SK-N-SH (cell line): ENCODE results near the gene LMNB1. TPM values are rescaled to one million over a fixed set of nuclear protein-coding genes. Genes with fewer than 3 reads are reported as not detected.

Experiments used
- CTCF ChIA-PET: fragments of 300-600, 350-600 bp; formaldehyde crosslinking; extraction: SDS; loops from one replicate; lab custom pipeline; 2021; lab: Yijun Ruan, JAX
- POLR2A ChIA-PET: fragments of 350-600 bp; sonication (Branson Sonifier 250); formaldehyde crosslinking; extraction: SDS; loops from one replicate; lab custom pipeline; 2020; ENCODE audit warnings: antibody characterized with exemption, inconsistent platforms; lab: Yijun Ruan, JAX
- DNase-seq: peaks from one replicate; pipeline ENCODE4 v3.0.0; 2012
- H2AFZ ChIP-seq: fragments of 200-600 bp; sonication (generic); 2 replicates; pipeline ENCODE4 v1.8.1; 2016; ENCODE audit warnings: antibody characterized with exemption, mild to moderate bottlenecking, low read depth
- H3F3A ChIP-seq: fragments of 200-600 bp; sonication (generic); replicated peaks from 2 replicates; pipeline ENCODE3; 2016; ENCODE audit warnings: antibody characterized with exemption, mild to moderate bottlenecking; ENCODE audit not compliant: insufficient read depth
- H3K27ac ChIP-seq, 2 experiments: fragments of 200-500 bp in 1 of 2; fragments of 200-600 bp in 1 of 2; sonication (Bioruptor generic) in 1 of 2; sonication (generic), shearing (Covaris generic) in 1 of 2; 2 replicates each; pipeline versions ENCODE4 v1.5.1 to v1.6.1; 2014 to 2016; ENCODE audit warnings: low read depth in 2 of 2, inconsistent platforms in 1 of 2, low read length in 1 of 2, mild to moderate bottlenecking in 1 of 2, mixed read lengths in 1 of 2
- H3K27me3 ChIP-seq: fragments of 200-600 bp; sonication (generic), shearing (Covaris generic); 2 replicates; pipeline ENCODE4 v1.6.1; 2016; ENCODE audit warnings: mixed run types; ENCODE audit not compliant: insufficient read depth
- H3K36me3 ChIP-seq, 2 experiments: fragments of 200-500 bp in 1 of 2; fragments of 200-600 bp in 1 of 2; sonication (Bioruptor generic) in 1 of 2; sonication (generic) in 1 of 2; replicated peaks in 1 of 2; 2 replicates each; pipeline versions ENCODE3 to v1.5.1; 2014 to 2016; ENCODE audit warnings: low read length in 1 of 2, mild to moderate bottlenecking in 1 of 2; ENCODE audit not compliant: insufficient read depth in 2 of 2, control insufficient read depth in 1 of 2
- H3K4me1 ChIP-seq, 2 experiments: fragments of 200-500 bp in 1 of 2; fragments of 200-600 bp in 1 of 2; sonication (Bioruptor generic) in 1 of 2; sonication (generic), shearing (Covaris generic) in 1 of 2; 2 replicates each; pipeline versions ENCODE4 v1.5.1 to v1.6.1; 2014 to 2016; ENCODE audit warnings: low read depth in 1 of 2, low read length in 1 of 2, mixed run types in 1 of 2; ENCODE audit not compliant: insufficient read depth in 2 of 2, control insufficient read depth in 1 of 2
- H3K4me2 ChIP-seq: fragments of 200-600 bp; sonication (generic), shearing (Covaris generic); 2 replicates; pipeline ENCODE4 v1.6.1; 2017; ENCODE audit warnings: mixed run types
- H3K4me3 ChIP-seq, 2 experiments: fragments of 200-500 bp in 1 of 2; fragments of 200-600 bp in 1 of 2; sonication (Bioruptor generic) in 1 of 2; sonication (generic), shearing (Covaris generic) in 1 of 2; 2 replicates each; pipeline versions ENCODE4 v1.5.1 to v1.8.1; 2014 to 2016; ENCODE audit warnings: low read depth in 2 of 2, inconsistent platforms in 1 of 2, low read length in 1 of 2, mild to moderate bottlenecking in 1 of 2, mixed read lengths in 1 of 2, moderate library complexity in 1 of 2
- H3K79me2 ChIP-seq: fragments of 200-600 bp; sonication (generic); 2 replicates; pipeline ENCODE4 v1.8.1; 2017; ENCODE audit warnings: mild to moderate bottlenecking; ENCODE audit not compliant: insufficient read depth
- H3K9ac ChIP-seq: fragments of 200-600 bp; sonication (generic); 2 replicates; pipeline ENCODE4 v1.6.1; 2017; ENCODE audit warnings: mixed run types
- H3K9me2 ChIP-seq: fragments of 200-600 bp; sonication (generic); 2 replicates; pipeline ENCODE4 v1.6.1; 2017; ENCODE audit warnings: mixed run types
- H3K9me3 ChIP-seq: fragments of 200-600 bp; sonication (generic); 2 replicates; pipeline ENCODE4 v1.6.1; 2017; ENCODE audit warnings: mixed run types, mild to moderate bottlenecking, moderate library complexity
- H4K20me1 ChIP-seq: fragments of 200-600 bp; sonication (generic); 2 replicates; pipeline ENCODE4 v1.6.1; 2017; ENCODE audit warnings: mild to moderate bottlenecking, mixed run types; ENCODE audit not compliant: insufficient read depth
- ELF1 ChIP-seq: IDR thresholded peaks from 2 replicates; pipeline ENCODE4 v1.4.0; 2012
- EZH2phosphoT487 ChIP-seq: fragments of 200-600 bp; sonication (generic); IDR thresholded peaks from 2 replicates; pipeline ENCODE4 v1.6.1; 2017; ENCODE audit warnings: low read depth, mixed run types, mild to moderate bottlenecking, antibody characterized with exemption, moderate library complexity, borderline replicate concordance
- FOSL2 ChIP-seq: IDR thresholded peaks from 2 replicates; pipeline ENCODE4 v1.4.0; 2012; ENCODE audit warnings: low read depth, mild to moderate bottlenecking, moderate library complexity, borderline replicate concordance
- JUND ChIP-seq: IDR thresholded peaks from 2 replicates; pipeline ENCODE4 v1.4.0; 2012
- NRF1 ChIP-seq: IDR thresholded peaks from 2 replicates; pipeline ENCODE4 v1.6.1; 2012; ENCODE audit warnings: low read depth, mild to moderate bottlenecking, low read length
- POLR2AphosphoS5 ChIP-seq: IDR thresholded peaks from 2 replicates; pipeline ENCODE4 v1.6.1; 2012; ENCODE audit warnings: low read depth, low read length
- RAD21 ChIP-seq: IDR thresholded peaks from 2 replicates; pipeline ENCODE4 v1.6.1; 2012; ENCODE audit warnings: mild to moderate bottlenecking, low read length
- RCOR1 ChIP-seq: fragments of 150-350 bp; IDR thresholded peaks from 2 replicates; pipeline ENCODE4 v1.6.1; 2017; ENCODE audit warnings: antibody characterized with exemption, low read length
- SIN3A ChIP-seq: IDR thresholded peaks from 2 replicates; pipeline ENCODE4 v1.6.1; 2012; ENCODE audit warnings: low read depth, mild to moderate bottlenecking, low read length, moderate library complexity, borderline replicate concordance
- YY1 ChIP-seq: IDR thresholded peaks from 2 replicates; pipeline ENCODE4 v1.4.0; 2012; ENCODE audit warnings: low read depth, mild to moderate bottlenecking
- WGBS: methylation state at CpG from one replicate; pipeline ENCODE4 v1.1.6; 2017; ENCODE audit warnings: low lambda C conversion rate; 5-methylcytosine and 5-hydroxymethylcytosine counted together
- polyA plus RNA-seq, 3 experiments: library from polyadenylated mRNA; depleted of rRNA; stranded (reverse); fragments of >200 nt; gene quantifications; 2 replicates each; pipeline ENCODE4 v1.2.3, GENCODE V29; 2012
- TF ChIP-seq, protein P1 (sequence below): IDR thresholded peaks from 2 replicates; pipeline ENCODE4 v1.6.1; 2012; ENCODE audit warnings: mild to moderate bottlenecking, low read depth, low read length, moderate library complexity
- TF ChIP-seq, protein P2 (sequence below): IDR thresholded peaks from 2 replicates; pipeline ENCODE4 v1.4.0; 2012; ENCODE audit warnings: low read depth
- TF ChIP-seq, protein P3 (sequence below): IDR thresholded peaks from 2 replicates; pipeline ENCODE4; 2012

The LMNB1 gene
- polyA plus RNA-seq, 1 of the 3 experiments (the other 2 are of a cell fraction), result 34.9 TPM

DNA sequence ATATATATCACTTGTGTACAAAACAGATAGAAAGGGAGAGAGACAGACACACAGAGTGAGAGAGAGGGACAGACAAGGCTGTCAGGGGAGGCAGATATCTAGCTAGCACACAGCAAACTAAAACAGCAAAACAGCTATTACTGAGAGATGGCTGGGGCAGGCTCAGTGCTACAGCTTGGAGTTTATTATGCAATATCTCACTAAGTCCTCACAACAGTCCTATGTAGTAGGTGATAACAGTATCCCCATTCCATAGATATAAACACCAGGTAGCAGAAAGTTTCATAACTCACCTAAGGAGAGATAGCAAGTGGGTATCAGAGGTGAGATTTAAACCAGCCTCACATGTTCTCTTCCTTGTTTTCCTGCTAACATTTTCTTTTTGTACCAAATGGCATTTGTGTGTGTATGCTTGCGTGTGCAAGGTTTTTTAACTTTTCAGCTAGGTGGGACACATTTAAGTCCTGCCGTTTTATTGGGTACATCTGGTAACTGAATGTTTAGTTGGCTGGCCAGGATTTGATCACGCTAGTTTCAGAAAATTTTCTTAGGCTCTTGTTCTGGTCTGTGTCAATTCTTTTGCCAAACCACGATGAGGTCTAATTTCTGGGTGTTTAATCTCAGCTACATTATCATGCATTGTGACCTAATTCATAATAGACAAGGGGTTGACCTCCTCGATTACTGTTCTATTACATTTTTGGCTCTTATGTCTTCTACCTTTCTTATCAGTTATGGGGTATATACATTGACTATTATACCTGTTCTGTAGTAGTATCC is 105.1 kb downstream of the LMNB1 start:
- Histone ChIP-seq H3K27me3 (no peaks in the 10 kb centered on the region), H3K9me2 (no peaks in the 10 kb centered on the region), H3K36me3 (peaks cover 0 to 5% of the 10 kb centered on the region in 2 experiments), H3K4me2 (no peak overlapping the region), H2AFZ (no peak overlapping the region), H3K9me3 (no peaks in the 10 kb centered on the region), H3K4me3 (no peak overlapping the region), H3K4me1 (peaks cover 3% of the 10 kb centered on the region in 2 experiments; a peak in 2 of 4 replicates), H3F3A (peaks cover 5% of the 10 kb centered on the region), H3K27ac (no peak overlapping the region), H3K9ac (no peak overlapping the region), H3K79me2 (no peaks in the 10 kb centered on the region), H4K20me1 (no peaks in the 10 kb centered on the region)
- 86% methylated on average over 5 of the region's 5 CpGs for WGBS
- CTCF ChIA-PET, result interaction anchor here (0.9 to 1.1 kb wide), 4 partner anchors 9 to 611 kb away, joined by 3 read pairs; no protein-coding TSS in a partner anchor
- POLR2A ChIA-PET, result no interaction called here
- no peak for DNase-seq
- TF ChIP-seq, protein P1, sequence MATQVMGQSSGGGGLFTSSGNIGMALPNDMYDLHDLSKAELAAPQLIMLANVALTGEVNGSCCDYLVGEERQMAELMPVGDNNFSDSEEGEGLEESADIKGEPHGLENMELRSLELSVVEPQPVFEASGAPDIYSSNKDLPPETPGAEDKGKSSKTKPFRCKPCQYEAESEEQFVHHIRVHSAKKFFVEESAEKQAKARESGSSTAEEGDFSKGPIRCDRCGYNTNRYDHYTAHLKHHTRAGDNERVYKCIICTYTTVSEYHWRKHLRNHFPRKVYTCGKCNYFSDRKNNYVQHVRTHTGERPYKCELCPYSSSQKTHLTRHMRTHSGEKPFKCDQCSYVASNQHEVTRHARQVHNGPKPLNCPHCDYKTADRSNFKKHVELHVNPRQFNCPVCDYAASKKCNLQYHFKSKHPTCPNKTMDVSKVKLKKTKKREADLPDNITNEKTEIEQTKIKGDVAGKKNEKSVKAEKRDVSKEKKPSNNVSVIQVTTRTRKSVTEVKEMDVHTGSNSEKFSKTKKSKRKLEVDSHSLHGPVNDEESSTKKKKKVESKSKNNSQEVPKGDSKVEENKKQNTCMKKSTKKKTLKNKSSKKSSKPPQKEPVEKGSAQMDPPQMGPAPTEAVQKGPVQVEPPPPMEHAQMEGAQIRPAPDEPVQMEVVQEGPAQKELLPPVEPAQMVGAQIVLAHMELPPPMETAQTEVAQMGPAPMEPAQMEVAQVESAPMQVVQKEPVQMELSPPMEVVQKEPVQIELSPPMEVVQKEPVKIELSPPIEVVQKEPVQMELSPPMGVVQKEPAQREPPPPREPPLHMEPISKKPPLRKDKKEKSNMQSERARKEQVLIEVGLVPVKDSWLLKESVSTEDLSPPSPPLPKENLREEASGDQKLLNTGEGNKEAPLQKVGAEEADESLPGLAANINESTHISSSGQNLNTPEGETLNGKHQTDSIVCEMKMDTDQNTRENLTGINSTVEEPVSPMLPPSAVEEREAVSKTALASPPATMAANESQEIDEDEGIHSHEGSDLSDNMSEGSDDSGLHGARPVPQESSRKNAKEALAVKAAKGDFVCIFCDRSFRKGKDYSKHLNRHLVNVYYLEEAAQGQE, result no peak
- TF ChIP-seq, protein P2, sequence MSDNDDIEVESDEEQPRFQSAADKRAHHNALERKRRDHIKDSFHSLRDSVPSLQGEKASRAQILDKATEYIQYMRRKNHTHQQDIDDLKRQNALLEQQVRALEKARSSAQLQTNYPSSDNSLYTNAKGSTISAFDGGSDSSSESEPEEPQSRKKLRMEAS, result no peak
- TF ChIP-seq JUND (no peak), SIN3A (no peak), YY1 (no peak), POLR2AphosphoS5 (no peak), RAD21 (no peak), NRF1 (no peak), FOSL2 (no peak), ELF1 (no peak), EZH2phosphoT487 (no peak), RCOR1 (no peak)
- TF ChIP-seq, protein P3, sequence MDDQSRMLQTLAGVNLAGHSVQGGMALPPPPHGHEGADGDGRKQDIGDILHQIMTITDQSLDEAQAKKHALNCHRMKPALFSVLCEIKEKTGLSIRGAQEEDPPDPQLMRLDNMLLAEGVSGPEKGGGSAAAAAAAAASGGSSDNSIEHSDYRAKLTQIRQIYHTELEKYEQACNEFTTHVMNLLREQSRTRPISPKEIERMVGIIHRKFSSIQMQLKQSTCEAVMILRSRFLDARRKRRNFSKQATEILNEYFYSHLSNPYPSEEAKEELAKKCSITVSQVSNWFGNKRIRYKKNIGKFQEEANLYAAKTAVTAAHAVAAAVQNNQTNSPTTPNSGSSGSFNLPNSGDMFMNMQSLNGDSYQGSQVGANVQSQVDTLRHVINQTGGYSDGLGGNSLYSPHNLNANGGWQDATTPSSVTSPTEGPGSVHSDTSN, result no peak
